HG02610 (cell line): Measurements from ENCODE around the gene TNIK.
"Not testable (repeated sequence)": the region's sequence is repeated elsewhere in the genome, so short reads cannot be mapped to it uniquely, and the experiment has no call there.

Experiments
- ATAC-seq: cut with Tn5 transposase; IDR thresholded peaks from one replicate; pipeline ENCODE4 v1.9.1; 2021; ENCODE audit warnings: mild to moderate bottlenecking, moderate library complexity; ENCODE audit not compliant: unreplicated experiment

Gene TNIK

GRCh38 chr3:171389491-171389890 is 70.7 kb downstream of the TNIK start:
- no peak for ATAC-seq

- no peak for ATAC-seq
Measured at GRCh38 chr3:171388527-171388926, 71.7 kb downstream of the TNIK start.

GRCh38 chr3:171387062-171387461 is 73.1 kb downstream of the TNIK start:
- no peak for ATAC-seq

- ATAC-seq: no peak
Measured at GRCh38 chr3:171385086-171385485, 75.1 kb downstream of the TNIK start.

GRCh38 chr3:171384101-171384891 is 75.9 kb downstream of the TNIK start:
- ATAC-seq: peak; percentile 8

GRCh38 chr3:171383206-171384018 is 76.8 kb downstream of the TNIK start:
- peak; percentile 87 for ATAC-seq

- not testable (repeated sequence) for ATAC-seq
Measured at GRCh38 chr3:171382347-171382746, 77.9 kb downstream of the TNIK start.

GRCh38 chr3:171380711-171381425 is 79.3 kb downstream of the TNIK start:
- no peak for ATAC-seq

GRCh38 chr3:171379961-171380483 is 80.2 kb downstream of the TNIK start:
- ATAC-seq: no peak

GRCh38 chr3:171379281-171379680 is 80.9 kb downstream of the TNIK start:
- ATAC-seq: no peak

- ATAC-seq: no peak
Measured at GRCh38 chr3:171378586-171378985, 81.6 kb downstream of the TNIK start.

- ATAC-seq: no peak
Measured at GRCh38 chr3:171377859-171378258, 82.3 kb downstream of the TNIK start.

- ATAC-seq: no peak
Measured at GRCh38 chr3:171376596-171376947, 83.6 kb downstream of the TNIK start.

- ATAC-seq: no peak
Measured at GRCh38 chr3:171375666-171376595, 84.3 kb downstream of the TNIK start.

GRCh38 chr3:171374661-171375285 is 85.4 kb downstream of the TNIK start:
- no peak for ATAC-seq

- no peak for ATAC-seq
Measured at GRCh38 chr3:171374260-171374659, 85.9 kb downstream of the TNIK start.

- ATAC-seq: no peak
Measured at GRCh38 chr3:171373711-171374110, 86.5 kb downstream of the TNIK start.

- ATAC-seq: no peak
Measured at GRCh38 chr3:171372694-171373093, 87.5 kb downstream of the TNIK start.

GRCh38 chr3:171371354-171371753 is 88.9 kb downstream of the TNIK start:
- no peak for ATAC-seq

GRCh38 chr3:171369156-171369555 is 91.0 kb downstream of the TNIK start:
- no peak for ATAC-seq
